CD4-positive, alpha-beta T cell treated with Interferon gamma for 1 hour (primary cell): ENCODE measurements around the gene NAA25.

ENCODE experiments used
- DNase-seq: peaks from one replicate; pipeline ENCODE4 v3.0.0-alpha.2; 2020

NAA25 gene

DNA sequence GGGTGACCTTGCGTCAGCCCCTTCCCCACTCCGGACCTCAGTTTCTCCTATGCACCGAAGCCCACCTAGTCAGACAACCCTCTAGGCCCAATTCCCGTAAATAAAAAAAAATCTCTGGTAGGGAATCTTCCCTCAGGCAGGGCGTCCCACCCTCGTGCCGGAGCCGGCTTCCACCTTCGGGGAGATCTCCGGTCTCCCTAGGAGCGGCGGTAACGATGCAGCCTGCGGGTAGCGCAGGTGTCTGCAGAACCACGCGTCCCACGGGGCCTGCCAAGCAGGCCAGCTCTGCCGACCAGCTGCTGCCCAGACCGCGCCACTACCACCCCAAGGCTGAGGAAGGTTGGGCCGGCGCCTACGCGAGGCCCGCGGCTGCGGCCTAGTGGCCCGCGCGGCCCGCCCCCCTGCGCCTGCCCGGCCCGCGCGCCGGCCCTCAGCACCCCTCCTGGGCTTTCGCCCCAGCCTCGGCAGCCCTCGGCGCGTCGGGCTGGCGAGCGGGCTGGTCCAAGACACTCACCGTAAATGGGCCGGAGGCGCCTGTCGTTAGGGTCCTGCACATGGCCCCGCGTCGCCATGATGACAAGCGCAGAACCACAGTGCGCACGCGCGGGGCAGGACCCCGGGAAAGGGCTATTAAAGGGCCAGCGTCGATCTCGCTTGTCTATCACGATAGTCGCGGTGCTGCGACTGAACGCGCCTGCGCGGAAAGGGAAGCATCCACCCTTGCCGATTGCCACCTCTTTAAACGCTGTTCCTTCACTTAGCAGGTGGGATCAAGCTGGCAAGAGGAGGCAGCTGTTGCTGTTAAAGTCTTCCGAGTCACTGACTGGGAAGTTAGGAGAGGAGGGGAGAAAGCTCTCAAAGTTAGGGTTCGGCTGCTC, at the start of gene NAA25:
TSS of gene NAA25 (minus strand) at position 582 of the 878 bp plus-strand sequence. CDS start at position 572, 10 bp downstream.
- peak; percentile 83 for DNase-seq

DNA sequence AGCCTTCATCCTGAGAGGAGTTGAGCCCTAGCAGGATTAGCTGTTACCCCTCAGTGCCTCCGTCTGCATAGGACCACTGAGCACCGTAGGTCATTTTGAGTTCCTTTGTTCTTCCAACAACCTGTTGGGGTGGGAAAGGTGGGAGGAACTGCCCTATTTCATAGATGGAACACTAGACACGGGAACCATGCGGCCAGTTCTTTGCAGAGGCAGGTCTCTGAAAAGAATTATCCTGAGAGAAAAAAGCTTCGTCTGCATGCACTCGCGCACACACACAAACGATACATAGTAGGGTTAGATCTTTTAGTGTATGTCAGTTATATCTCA, 45.3 kb upstream of the NAA25 start:
- no peak for DNase-seq

DNA sequence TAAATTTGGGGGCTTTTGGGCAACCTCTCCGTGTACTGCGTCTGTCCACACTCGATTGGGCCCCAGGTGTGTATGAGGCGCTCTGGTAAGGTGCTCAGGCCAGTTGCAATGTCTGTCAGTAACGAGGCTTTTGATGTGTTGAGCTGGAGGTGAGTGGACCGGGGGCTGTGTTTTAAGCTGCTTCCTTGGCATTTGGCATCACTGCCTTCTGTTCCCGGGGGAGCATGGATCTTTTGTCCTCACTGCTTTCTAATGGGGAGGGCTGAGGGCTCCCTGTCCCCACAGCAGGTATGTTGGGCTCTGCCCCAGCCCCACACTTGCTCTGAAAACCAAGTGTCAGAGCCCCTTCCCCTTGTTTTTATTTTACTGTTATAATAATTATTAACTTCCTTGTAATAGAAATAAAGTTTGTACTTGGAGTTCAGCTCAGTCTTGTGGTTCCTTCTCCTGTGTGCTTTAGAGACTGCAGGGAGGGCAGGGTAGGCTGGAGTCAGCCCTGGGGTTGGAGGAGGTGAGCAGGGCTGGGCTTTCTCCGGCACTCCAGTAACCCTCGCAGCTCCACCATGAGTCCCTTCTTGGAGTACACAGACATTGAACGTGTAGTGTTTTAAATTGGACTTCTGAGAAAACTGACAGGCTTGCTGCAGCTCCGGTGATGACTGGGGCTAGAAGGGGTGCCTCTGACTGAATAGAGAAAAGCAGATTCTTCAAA, 44.8 kb upstream of the NAA25 start:
- DNase-seq: no peak

DNA sequence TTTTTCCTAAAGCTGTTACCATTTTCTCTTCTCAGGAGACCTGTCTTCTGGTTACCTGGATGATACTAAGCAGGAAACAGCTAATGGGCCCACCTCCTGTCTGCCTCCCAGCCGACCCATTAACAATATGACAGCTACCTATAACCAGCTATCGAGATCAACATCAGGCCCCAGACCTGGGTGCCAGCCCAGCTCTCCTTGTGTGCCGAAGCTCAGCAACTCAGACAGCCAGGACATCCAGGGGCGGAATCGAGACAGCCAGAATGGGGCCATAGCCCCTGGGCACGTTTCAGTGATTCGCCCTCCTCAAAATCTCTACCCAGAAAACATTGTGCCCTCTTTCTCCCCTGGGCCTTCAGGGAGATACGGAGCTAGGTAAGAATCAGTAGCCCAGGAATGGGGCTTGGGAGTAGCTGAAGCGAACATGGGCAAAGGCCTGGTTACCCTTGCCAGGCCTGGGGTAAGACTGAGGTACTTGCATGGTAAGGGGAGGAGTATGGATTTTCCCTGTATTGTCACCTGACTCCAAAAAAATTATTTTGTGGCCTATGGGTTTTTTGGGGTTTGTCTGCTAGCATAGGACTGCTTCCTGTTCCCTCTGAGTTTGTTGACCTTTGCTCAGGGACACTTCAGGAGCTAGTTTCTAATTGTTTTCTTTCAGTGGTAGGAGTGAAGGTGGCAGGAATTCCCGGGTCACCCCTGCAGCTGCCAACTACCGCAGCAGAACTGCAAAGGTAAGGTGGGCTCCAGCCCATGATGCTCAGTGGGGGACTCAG, 43.4 kb upstream of the NAA25 start:
- DNase-seq: no peak

DNA sequence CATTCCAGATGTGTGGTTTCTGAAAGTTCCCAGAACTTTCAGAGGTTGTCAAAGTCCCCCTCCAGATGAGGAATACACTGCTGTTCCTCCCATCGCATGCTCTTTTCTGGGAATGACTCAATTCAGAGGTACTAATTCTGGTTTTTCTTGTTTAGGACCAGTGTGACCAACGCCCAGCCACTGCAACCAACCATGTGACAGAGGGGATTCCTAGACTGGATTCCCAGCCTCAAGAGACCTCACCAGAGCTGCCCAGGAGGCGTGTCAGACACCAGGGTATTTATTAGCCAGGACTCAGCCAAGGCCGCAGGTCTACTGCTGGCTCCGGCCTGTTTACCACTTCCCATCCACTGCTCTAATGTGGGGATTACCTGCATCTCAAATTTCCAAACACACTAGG, 41.0 kb upstream of the NAA25 start:
- no peak for DNase-seq

DNA sequence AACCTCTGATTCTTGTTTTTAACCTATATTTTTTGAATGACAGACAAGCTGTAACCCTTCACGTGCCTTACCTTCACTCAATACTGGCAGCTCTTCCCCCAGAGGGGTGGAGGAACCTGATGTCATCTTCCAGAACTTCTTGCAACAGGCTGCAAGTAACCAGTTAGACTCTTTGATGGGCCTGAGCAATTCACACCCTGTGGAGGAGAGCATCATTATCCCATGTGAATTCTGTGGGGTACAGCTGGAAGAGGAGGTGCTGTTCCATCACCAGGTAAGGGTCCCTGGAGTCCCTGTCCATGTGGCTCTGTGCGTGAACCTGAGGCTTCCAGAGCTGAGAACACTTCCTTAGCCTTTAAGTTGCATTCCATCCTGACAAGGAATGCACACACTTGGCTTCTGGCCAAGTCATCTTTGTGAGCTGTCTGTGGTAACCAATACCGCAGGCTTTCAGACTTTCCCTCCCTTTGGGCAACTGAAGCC, 39.5 kb upstream of the NAA25 start:
- no peak for DNase-seq

DNA sequence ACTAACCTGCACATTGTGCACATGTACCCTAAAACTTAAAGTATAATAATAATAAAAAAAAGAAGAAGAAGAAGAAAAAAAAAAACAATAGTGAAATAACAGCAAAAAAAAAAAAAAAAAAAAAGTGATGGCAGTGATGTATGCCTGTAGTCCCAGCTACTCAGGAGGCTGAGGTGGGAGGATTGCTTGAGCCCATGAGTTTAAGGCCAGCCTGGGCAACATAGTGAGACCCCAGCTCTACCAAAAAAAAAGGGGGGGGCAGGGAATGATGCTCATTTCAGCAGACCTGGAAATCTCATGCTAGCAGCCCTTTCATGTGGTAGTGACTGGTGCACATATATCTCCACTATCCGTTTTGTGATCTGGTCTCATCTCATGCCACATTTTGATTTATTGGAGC, 37.5 kb upstream of the NAA25 start:
- DNase-seq: no peak

DNA sequence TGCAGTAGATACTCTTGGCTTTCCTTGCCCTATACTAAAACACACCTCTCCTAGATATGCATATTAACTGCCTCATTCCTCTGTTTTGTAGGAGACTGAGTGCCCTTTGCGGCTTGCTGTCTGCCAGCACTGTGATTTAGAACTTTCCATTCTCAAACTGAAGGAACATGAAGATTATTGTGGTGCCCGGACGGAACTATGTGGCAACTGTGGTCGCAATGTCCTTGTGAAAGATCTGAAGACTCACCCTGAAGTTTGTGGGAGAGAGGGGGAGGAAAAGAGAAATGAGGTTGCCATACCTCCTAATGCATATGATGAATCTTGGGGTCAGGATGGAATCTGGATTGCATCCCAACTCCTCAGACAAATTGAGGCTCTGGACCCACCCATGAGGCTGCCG, 32.1 kb upstream of the NAA25 start:
- no peak for DNase-seq

DNA sequence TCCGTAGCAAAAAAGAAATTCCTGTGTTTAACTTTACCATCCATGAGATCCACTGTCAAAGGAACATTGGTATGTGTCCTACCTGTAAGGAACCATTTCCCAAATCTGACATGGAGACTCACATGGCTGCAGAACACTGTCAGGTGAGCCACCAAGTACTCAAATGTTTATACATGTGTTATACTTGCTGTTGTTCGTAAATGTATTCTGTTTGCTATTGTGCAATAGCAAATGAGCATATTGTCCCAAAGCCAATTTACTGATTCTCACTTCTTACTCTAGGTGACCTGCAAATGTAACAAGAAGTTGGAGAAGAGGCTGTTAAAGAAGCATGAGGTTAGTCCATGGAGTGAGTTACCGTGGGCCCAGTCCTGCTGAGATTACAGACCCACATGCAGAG, 26.1 kb upstream of the NAA25 start:
- no peak for DNase-seq

DNA sequence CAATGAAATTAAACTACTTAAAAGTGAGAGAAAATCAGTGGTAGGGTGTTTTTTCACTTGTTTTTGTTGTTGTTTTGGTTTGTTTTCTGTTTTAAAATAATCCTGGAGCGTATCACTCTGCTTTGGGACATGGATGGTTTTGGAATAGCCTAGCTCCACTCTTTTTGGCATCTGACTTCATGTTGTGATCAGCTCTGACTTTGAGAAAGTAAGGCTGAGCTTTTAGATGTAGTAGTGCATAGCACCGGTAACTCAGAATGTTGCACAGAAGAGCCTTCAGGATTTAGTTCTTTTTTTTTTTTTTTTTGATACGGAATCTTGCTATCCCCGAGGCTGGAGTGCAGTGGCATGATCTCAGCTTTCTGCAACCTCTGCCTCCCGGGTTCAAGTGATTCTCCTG, 24.8 kb upstream of the NAA25 start:
- DNase-seq: no peak

DNA sequence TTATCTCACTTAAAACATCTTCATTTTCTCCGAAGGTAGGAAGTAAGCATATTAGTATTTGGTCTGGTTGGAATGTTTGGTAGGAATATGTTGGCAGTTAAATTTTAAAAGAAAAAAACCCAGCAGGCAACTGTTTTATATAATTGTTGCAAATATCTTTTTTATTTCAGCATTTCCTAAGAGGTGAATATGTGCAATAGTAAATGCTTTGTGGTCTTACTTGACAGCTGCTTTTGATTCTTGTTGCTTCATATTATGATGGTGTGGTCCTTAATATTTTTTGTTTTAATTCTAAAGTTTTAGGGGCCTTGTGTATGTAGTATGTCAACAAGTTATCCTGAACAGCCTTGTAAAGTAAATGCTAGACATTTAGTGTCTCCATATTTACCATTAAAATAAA, 23.1 kb upstream of the NAA25 start:
- no peak for DNase-seq

DNA sequence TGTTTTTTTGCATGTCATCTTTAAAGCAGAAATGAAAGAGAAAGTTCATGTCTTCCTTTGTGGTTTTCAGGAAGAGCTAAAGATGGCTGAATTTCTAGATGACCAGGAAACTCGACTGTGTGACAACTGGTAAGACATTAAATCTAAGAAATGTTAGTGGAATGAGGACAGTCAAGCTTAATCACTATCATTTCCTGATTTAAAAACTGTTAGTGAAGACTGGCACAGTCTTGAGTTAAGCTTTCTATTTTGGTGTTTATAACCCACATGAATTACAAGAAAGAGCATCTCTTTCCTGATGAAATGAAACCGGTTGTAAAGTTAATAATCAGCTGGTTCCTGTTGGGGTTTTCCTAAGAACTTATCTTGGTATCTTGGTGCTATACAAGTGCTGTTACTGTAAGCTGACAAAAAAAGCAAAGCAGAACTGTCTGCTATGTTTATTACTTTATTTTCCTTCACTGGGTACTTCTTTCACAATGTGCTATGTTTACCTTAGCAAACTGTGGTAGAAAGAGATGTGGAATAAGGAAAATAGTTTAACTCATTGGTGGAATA, 21.9 kb upstream of the NAA25 start:
- DNase-seq: no peak

DNA sequence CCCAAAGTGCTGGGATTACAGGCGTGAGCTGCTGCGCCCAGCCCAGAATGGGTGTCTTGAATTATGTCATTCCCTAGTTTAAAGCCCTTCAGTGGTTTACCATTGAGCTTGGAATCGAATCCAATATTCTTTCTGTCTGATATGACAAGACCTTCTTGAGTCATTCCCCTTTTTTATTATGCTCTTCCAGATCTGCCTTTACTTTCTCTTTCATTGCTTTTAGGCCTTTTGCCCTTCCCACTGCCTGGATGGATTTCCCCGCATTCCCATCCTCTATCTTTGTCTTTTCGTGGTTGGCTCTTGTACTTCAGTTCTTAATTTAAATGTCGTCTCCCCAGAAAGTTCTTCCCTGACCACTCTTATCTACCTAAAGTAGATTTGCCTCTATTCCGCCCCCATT, 18.3 kb upstream of the NAA25 start:
- DNase-seq: no peak

DNA sequence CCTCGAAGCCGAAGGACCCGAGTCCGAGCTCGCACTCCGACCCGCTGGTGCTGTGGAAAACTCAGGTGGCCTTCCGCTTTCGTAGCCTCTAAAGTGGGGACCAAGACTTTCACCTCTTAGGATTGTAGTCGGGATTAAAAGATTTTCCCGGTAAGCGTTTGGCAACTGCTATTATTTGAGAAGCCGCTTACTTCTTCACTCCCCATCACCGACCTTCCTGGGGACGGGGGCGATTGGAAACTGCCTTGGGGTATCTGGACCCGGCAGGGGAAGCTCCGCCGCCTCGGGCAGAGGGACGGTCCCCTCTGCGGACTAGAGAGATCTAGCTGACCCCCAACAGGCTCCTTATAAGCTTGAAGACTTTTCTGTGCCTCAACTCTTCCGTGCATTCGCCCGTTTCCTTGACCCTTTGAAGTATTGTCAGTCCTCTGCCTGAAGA, 17.4 kb upstream of the NAA25 start:
- DNase-seq: no peak

DNA sequence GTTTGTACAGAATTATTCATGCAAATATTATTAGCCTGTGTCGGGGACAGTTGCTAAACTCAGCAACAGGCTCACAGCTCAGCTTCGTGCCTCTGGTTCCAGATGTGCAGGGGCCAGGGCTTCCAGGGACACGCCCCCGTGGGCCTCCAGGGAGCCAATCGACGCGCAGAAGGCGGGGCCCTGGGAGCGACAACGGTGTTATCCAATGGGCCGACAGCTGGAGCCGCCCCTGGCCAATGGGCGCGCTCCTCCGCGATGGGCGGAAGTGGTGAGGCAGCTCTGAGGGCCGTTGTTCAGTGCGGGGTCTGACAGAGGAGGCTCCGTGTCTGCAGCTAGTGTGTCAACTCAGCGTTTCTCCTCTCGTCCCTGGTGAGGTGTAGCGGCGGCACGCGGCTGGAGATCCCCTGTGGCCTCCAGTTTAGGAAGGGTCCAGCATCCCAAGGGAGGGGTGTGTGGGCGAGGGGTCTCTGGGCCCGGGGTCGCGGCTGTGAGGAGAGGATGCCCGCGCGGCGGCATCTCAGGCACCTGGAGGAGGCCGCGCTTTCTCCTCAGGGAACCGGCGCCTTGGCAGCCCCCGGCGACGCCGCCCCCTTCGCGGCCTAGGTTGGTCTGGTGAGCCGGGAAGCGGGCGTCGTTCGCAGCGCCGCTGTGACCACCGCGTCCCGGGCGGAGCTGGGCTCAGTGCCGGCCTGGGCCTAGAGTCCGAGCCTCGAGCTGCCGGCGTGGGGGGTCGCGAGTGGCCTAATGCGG, 16.8 kb upstream of the NAA25 start, which contains the start of gene TRAFD1:
TSS of gene TRAFD1 (plus strand) at position 311 of the 750 bp plus-strand sequence. CDS start 4,963 bp downstream, outside the sequence.
- DNase-seq: peak; percentile 97

DNA sequence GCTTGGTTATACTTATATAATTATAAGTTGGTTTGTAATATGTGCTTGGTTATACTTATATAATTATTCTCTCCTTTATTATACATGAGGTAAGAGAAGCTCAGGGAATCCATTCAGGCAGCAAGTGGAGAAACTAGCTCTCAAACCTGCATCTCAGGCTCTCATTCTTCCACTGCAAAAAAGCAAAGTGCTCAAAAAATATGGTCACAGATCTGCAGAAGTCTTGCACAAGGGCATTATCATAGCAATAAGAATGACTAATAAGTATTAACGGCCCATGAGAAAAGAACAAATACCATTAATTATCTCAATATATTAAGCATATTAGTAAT, 16.3 kb upstream of the NAA25 start:
- no peak for DNase-seq

DNA sequence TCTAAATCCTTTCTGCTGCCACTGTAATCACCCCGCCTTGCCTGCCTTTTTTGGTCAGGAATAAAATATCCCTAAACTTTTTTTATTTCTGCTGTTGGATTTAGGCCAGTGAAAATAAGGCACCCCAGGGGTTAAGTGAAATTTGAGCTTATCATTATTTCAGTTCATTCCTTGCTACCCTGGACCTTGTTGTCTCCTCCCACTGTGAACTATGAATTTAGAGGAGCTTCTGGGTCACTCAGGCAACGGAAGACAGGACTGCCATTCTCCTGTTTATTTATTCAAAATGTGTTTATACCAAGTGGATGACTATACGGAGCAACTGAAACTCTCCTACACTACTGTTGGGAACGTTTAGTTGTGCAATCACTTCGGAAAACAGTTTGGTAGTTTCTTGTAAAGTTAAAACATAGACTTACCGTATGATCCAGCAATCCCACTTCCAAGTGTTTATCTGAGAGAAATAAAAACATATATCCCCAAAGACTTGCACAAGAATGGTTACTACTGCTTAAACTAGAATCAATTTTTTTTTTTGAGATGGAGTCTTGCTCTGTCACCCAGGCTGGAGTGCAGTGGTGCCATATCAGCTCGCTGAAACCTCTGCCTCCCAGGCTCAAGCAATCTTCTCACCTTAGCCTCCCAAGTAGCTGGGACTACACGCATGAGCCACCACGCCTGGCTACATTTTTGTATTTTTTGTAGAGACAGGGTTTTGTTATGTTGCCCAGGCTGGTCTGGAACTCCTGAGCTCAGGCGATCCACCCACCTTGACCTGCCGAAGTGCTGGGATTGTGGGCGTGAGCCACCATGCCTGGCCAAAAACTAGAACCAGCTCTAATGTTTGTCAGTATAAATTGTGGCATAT, 14.5 kb upstream of the NAA25 start:
- DNase-seq: no peak

DNA sequence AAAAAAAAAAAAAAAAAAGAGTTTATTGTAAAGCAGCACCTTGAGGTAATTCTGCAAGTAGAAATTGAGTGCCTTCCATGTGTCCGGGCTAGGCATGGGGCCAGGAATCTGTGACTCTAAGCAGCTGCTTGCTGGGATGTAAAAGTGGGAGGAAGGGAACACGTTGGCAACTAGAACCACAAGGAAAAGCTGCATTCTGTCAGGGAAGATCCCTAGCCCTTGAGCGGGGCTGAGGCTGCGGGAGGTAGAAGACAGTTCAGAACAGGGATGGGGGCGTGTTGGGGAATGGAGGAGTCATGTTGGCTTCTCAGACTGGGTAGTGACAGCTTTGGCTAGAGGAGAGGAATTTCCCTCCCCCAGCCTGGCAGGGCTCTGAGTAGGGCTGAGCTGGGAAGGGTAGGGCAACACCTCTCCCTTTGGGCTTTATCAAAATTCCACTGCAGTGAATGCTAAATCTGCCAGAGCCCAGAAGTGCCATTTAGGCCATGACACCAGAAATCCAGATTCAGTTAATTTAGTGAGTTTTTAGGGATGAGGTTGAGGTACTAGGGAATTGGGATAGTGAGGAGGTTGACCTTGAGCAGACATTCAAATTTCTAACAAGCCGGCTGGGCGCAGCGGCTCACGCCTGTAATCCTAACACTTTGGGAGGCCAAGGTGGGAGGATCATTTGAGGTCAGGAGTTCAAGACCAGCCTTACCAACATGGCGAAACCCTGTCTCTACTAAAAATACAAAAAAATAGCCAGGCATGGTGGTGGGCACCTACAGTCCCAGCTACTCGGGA, 13.4 kb upstream of the NAA25 start:
- DNase-seq: no peak

DNA sequence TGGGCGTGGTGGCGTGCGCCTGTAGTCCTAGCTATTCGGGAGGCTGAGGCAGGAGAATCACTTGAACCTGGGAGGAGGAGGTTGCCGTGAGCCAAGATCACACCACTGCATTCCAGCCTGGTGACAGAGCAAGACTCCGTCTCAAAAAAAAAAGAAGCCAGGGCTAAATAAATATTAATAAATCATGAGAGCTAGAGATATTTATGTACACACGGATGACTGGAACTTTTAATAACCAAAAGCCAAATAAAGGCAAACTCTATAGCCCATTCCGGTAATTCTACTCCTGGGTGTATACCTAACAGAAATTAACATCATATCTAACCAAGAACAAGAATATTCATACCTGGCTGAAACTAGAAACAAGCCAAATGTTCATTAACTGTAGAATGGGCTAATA, 9.1 kb upstream of the NAA25 start:
- no peak for DNase-seq

DNA sequence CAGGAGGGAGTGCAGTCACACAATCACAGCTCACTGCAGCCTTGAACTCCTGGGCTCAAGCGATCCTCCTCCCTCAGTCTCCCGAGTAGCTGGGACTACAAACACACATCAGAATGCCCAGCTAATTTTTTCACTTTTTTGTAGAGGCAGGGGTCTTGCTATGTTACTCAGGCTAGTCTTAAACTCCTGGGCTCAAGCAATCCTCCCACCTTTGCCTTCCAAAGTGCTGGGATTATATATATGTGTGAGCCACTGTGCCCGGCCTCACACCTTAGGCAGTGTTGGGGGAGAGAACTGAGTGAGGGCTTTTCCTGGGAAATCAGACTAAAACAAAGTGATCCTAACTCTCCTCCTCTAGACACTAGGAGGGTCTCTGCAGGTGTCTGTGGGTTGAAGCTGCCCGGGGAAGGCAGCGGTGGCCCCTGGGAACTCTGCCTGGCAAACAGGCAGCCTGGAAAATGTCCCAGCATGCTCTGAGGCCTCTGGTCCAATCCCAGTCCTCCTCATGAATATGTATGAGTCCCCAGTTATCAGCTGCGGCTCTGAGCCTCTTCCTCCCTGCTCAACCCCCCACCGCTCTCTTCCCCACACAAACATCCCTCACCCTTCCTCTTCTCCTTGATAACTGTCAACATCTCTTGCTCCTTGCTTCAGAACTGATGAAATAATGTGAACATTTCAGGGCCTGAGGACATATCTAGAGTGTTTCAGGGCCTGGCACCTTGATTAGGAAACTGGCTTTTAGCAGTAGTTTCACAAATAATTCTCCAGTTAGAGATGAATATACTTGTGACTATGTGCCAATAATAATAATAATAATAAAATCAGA, 7.9 kb upstream of the NAA25 start:
- peak; percentile 36 for DNase-seq
